ENCODE results near the gene FYCO1. TPM values are rescaled to one million over a fixed set of nuclear protein-coding genes. Genes with fewer than 3 reads are reported as not detected.

The FYCO1 gene
- total and polyA plus RNA-seq, 2 of the 8 experiments (the other 6 are each of a cell fraction or from before 2014, with no cell fraction given), result 4.8 to 10.8 TPM

- TF ChIP-seq SUZ12 (IDR thresholded peaks at IDR 0.05; ENCODE audit: low read length) (no peak), RXRA (IDR thresholded peaks at IDR 0.05; ENCODE audit: insufficient read depth, low read depth, low read length) (no peak), POLR2A (IDR thresholded peaks at IDR 0.05; ENCODE audit: control extremely low read depth in 1 of 2, low read depth in 2 of 2, low read length in 2 of 2) (no peak), SP4 (IDR thresholded peaks at IDR 0.05; ENCODE audit: low read length) (no peak), BCL11A (IDR thresholded peaks at IDR 0.05; ENCODE audit: low read depth in 2 of 2, low read length in 2 of 2) (no peak)
These were observed 35.6 kb upstream of the FYCO1 start (continued) for GRCh38 chr3:46031269-46031668.
